Left renal pelvis (tissue), 4 donors: ENCODE measurements around the gene ANKMY2. TPM values are rescaled to one million over a fixed set of nuclear protein-coding genes. Genes with fewer than 3 reads are reported as not detected.
"Not testable (repeated sequence)": the region's sequence is repeated elsewhere in the genome, so short reads cannot be mapped to it uniquely, and the experiment has no call there.

ENCODE experiments used
- DNase-seq, 4 donors: peaks; one replicate each; pipeline ENCODE4 v3.0.0-alpha.2; 2013; ENCODE audit warnings: low read depth in 4 of 4, low spot score in 3 of 4
- polyA plus RNA-seq, 4 donors: library from polyadenylated mRNA; unstranded; fragments of 120-200 nt; gene quantifications; one replicate each; pipeline ENCODE4 v1.2.1, GENCODE V29; 2013; ENCODE audit not compliant: insufficient read length in 4 of 4

Gene ANKMY2
- polyA plus RNA-seq, 4 donors: 30.7 to 40.0 (median 33.0) TPM

- no peak for DNase-seq
Measured at GRCh38 chr7:16634271-16634738, 11.2 kb downstream of the ANKMY2 start.

GRCh38 chr7:16630654-16631053, 14.9 kb downstream of the ANKMY2 start:
- no peak for DNase-seq

- DNase-seq: no peak
Measured at GRCh38 chr7:16627236-16627635, 18.3 kb downstream of the ANKMY2 start.

- no peak for DNase-seq
Measured at GRCh38 chr7:16626388-16626787, 19.2 kb downstream of the ANKMY2 start.

- DNase-seq: no peak
Measured at GRCh38 chr7:16619979-16620408, 25.6 kb downstream of the ANKMY2 start.

GRCh38 chr7:16616542-16616941, 29.0 kb downstream of the ANKMY2 start:
- no peak for DNase-seq

- DNase-seq: no peak
Measured at GRCh38 chr7:16616122-16616521, 29.4 kb downstream of the ANKMY2 start.

- no peak for DNase-seq
Measured at GRCh38 chr7:16615228-16615627, 30.3 kb downstream of the ANKMY2 start.

GRCh38 chr7:16611711-16612110, 33.8 kb downstream of the ANKMY2 start:
- no peak for DNase-seq

- DNase-seq: no peak
Measured at GRCh38 chr7:16609842-16610450, 35.6 kb downstream of the ANKMY2 start.

GRCh38 chr7:16606704-16607103, 38.9 kb downstream of the ANKMY2 start:
- no peak for DNase-seq

GRCh38 chr7:16604054-16604453, 41.5 kb downstream of the ANKMY2 start:
- no peak for DNase-seq

GRCh38 chr7:16603633-16604032, 41.9 kb downstream of the ANKMY2 start:
- DNase-seq: no peak

GRCh38 chr7:16599860-16600259, 45.7 kb downstream of the ANKMY2 start:
- DNase-seq: no peak

- no peak for DNase-seq
Measured at GRCh38 chr7:16598015-16598414, 47.5 kb downstream of the ANKMY2 start.

- not testable (repeated sequence) for DNase-seq
Measured at GRCh38 chr7:16595596-16595995, 50.0 kb downstream of the ANKMY2 start.

GRCh38 chr7:16594676-16595075, 50.9 kb downstream of the ANKMY2 start:
- DNase-seq: no peak

- no peak for DNase-seq
Measured at GRCh38 chr7:16594061-16594460, 51.5 kb downstream of the ANKMY2 start.

- no peak for DNase-seq
Measured at GRCh38 chr7:16592395-16592794, 53.2 kb downstream of the ANKMY2 start.

- no peak for DNase-seq
Measured at GRCh38 chr7:16590424-16590823, 55.1 kb downstream of the ANKMY2 start.

GRCh38 chr7:16589881-16590280, 55.7 kb downstream of the ANKMY2 start:
- no peak for DNase-seq

GRCh38 chr7:16587790-16588189, 57.8 kb downstream of the ANKMY2 start:
- no peak for DNase-seq

GRCh38 chr7:16587129-16587528, 58.4 kb downstream of the ANKMY2 start:
- DNase-seq: no peak
